DMS153 treated with DMSO at 0.1 percent for 48 hours (cell line): ENCODE measurements around the gene UBE2R2.
"Not testable (repeated sequence)": the region's sequence is repeated elsewhere in the genome, so short reads cannot be mapped to it uniquely, and the experiment has no call there.

ENCODE experiments used
- DNase-seq: peaks from one replicate; lab custom pipeline; 2025; ENCODE audit not compliant: unreplicated experiment; lab: John Stamatoyannopoulos, UW

The UBE2R2 gene

DNA sequence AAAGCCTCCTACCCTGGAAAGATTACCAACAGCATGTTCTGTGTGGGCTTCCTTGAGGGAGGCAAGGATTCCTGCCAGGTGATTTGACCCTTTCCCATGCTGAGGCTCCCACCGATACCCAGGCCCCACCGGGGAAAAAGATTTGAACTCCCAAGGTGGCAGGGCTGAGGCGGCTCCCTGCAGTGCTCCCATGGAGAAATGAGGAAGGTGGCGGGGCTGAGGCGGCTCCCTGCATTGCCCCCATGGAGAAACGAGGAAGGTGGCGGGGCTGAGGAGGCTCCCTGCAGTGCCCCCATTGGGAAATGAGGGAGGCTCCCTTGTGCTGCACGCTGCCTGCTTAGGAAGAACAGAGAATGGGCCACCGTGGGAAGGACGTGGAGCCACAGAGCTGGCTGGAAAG is 18.4 kb upstream of the UBE2R2 start:
- no peak for DNase-seq

DNA sequence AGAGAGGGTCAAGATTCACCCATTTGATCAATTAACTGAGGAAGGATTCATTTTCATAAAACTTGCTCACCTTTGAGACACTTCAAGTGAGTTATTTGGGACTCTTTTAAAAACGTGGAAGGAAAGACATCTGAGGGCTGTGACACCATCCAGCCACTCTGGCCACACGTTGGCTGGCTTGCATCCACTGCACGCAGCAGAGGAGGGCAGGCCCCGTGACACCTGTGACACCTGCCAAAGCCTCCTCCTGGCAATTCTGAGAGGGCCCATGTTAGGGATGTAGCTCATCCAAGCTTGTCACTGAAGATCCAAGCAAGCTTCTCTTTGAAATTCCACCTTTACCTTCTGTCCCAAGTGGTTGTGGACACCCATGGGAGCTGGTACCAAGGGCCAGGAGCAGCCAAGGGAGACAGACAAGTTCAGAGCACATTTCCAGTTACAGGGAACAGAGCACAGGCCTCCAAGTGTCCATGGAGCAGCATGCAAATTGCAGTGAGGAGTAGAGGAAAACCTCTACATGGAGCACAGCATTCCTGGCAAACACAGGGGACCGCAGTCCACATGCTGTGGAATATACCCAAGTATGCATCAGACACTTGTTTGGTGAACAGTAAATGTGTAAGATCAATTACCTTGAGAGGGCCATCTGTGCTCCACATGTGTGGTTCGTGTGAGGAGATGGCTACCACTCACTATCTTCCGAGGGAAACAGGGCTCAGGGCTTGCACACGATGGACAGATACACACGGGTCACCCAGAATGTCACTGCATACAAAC is 16.8 kb upstream of the UBE2R2 start:
- no peak for DNase-seq

DNA sequence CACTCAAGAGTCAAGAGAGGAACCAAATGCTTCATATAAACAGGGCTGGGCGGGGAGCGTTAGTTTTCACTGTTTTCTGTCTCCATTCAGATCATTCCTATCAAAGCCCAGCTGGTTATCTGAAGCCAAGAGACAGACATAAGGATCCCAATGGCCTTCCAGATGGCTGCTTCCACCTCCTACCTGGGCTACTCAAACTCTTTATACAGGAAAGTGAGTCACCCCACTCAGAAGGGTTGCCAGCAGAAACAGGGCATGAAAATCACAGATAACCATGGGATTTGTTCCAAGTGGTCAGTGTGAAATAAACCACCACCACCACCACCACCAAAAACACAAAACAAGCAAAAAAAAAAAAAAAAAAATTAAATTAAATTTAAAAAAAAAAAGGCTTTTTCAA is 16.1 kb upstream of the UBE2R2 start:
- DNase-seq, result no peak

GRCh38 chr9:33801943-33802500 is 14.9 kb upstream of the UBE2R2 start:
- not testable (repeated sequence) for DNase-seq

GRCh38 chr9:33804196-33804595 is 12.8 kb upstream of the UBE2R2 start:
- not testable (repeated sequence) for DNase-seq

DNA sequence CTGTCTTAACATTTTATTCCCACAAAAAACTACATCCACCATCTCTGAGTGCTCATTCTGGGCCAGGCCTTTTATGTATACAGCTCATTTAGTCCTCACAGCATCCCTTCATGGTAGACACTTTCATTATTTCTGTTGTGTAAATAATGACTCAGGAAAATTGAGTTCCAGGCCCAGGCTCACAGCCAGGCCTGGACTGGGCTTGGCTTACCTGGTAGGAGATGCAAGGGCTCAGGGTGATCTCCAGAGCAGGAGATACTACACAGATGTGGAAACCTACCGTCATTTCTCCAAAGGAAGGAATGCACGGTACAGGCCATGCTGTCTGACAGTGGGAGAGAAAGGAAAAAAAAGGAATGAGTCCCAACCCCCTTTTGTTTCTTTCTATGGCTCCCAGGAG is 9.8 kb upstream of the UBE2R2 start:
- DNase-seq, result peak; percentile 54

- DNase-seq, result not testable (repeated sequence)
Measured at GRCh38 chr9:33808979-33809322, 8.0 kb upstream of the UBE2R2 start.

DNA sequence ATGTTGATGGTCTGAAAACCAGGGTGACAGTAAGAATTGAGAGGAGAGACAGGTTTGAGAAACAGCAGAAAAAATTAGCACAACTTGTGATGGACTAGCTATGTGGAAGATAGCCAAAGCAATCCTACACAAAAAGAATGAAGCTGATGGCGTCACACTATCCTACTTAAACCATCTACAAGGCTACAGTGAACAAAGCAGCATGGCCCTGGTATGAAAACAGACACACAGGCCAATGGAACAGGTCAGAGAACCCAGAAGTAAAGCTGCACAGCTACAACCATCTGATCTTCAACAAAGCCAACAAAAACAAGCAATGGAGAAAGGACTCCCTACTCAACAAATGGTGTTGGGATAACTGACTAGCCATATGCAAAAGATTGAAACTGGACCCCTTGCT is 7.5 kb upstream of the UBE2R2 start:
- no peak for DNase-seq

GRCh38 chr9:33813712-33814641 is 3.0 kb upstream of the UBE2R2 start:
- no peak for DNase-seq

DNA sequence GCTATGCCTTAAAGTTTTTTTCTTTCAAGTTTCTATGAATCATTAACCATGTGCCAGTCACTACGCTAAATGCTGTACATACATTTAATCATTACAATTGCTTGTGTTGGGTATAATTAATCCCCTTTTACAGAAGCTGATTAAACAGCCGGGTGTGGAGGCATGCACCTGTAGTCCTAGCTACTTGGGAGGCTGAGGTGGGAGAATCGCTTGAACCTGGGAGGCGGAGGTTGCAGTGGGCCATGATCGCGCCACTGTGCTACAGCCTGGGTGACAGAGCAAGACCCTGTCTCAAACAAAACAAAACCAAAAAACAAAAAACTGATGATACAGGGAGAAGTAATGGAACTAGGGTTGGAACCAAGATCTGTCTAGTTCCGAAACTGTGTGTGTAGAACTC is 1.2 kb upstream of the UBE2R2 start:
- DNase-seq, result no peak

GRCh38 chr9:33817327-33818166 is 587 bp downstream of the UBE2R2 start:
- DNase-seq, result no peak

DNA sequence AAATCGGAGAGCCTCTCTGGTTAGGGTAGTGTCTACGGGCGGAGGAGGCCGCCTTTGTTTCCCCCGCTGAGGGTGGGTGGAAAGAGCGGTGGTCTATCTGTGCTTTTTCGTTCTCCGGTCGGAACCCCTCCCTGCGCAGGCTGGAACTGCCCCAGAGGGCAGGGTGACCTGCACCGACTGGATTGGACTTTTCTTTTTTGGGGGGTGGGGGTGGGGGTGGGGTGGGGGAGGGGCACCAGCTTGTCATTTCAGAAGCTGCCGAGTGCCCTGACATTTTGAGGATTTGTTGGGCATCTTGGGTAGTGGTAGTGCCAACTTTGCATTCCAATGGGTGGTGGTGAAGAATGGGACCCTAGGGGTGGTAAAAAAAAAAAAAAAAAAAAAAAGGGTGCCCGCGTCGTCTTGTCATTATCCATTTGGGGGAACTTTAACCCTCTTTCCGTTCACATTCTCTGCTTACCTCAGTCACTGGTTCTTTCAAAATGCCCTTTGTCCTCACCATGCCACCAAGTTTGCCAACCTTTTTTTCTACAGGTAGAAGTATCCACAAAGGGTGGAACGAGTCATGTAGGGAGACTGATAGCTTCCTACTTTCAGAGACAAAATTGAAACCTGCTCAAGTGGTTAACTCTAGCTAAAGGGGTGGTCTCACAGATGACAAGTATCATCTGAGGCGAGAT is 1.3 kb downstream of the UBE2R2 start:
- no peak for DNase-seq

DNA sequence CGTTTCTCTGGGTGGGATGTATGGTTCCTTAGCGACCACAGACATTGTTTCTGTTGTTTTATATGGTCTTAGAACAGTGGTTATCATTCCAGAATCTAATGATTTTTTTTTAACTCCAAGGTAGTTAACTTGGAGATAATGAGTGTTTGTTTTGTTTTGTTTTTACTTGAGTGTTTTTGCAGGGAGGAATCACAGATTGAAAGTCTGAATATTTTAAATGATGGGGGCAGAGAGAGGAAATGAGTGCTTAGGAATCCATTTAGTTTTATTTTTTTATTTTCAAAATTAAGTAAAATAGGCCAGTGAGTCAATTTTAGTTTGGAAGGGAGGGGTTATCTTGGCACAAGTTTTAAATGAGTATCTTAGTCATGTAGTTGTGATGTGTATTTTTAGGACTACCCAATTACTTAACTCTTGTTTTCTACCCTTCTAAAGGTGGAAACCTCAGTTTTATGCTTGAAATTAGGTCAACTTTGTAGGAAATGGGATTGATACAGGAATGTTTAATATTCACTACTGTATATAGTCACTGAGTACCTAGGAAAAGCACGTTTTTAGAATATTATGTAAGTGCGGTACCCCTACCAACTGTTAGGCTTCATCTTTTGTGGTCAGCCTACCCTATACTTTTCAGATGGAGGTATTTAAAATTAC is 2.0 kb downstream of the UBE2R2 start:
- DNase-seq, result no peak

GRCh38 chr9:33820231-33820745 is 3.3 kb downstream of the UBE2R2 start:
- no peak for DNase-seq

- DNase-seq, result no peak
Measured at GRCh38 chr9:33823801-33824200, 6.8 kb downstream of the UBE2R2 start.

GRCh38 chr9:33827285-33827684 is 10.3 kb downstream of the UBE2R2 start:
- DNase-seq, result not testable (repeated sequence)

DNA sequence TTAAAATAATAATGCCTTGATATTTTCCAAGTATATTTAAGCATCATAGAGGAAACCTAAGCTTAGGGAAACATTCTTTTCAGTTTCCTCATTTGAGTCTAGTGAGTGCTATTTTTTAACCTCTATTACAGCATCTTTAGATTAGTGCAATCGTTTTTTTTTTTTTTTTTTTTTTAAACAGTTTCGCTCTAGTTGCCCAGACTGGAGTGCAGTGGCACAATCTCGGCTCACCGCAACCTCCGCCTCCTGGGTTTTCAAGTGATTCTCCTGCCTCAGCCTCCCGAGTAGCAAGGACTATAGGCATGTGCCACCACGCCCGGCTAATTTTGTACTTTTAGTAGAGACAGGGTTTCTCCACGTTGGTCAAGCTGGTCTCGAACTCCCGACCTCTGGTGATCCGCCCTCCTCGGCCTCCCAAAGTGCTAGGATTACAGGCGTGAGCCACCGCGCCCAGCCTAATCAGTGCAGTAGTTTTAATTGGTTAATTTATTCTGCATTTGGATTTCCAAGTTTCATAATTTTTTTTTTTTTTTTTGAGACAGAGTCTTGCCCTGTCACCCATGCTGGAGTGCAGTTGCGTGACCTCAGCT is 12.8 kb downstream of the UBE2R2 start:
- not testable (repeated sequence) for DNase-seq

GRCh38 chr9:33835625-33836260 is 18.8 kb downstream of the UBE2R2 start:
- no peak for DNase-seq

DNA sequence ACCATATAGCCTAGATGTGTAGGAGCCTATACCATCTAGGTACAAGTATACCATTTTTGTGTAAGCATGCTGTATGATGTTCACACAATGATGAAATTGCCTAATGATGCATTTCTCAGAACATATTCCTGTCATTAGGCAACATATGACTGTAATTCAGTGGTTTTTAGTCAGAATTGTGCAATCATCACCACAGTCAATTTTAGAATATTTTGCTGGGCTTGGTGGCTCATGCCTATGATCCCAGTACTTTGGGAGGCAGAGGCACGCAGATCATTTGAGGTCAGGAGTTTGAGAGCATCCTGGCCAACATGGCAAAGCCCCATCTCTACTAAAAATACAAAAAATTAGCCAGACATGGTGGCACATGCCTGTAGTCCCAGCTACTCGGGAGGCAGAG is 19.3 kb downstream of the UBE2R2 start:
- DNase-seq, result not testable (repeated sequence)
